BLaER1 (cell line): ENCODE measurements around the gene TMEM94.
"Not testable (repeated sequence)": the region's sequence is repeated elsewhere in the genome, so short reads cannot be mapped to it uniquely, and the experiment has no call there.

Experiments
- H3K27ac ChIP-seq: shearing (Covaris generic); formaldehyde crosslinking; 2 replicates; pipeline ENCODE4 v1.8.1; 2022
- H3K27me3 ChIP-seq: shearing (Covaris generic); formaldehyde crosslinking; 2 replicates; pipeline ENCODE4 v1.8.1; 2022
- H3K36me3 ChIP-seq: shearing (Covaris generic); formaldehyde crosslinking; 2 replicates; pipeline ENCODE4 v1.8.1; 2022
- H3K4me1 ChIP-seq: shearing (Covaris generic); formaldehyde crosslinking; 2 replicates; pipeline ENCODE4 v1.8.1; 2022
- H3K4me2 ChIP-seq: shearing (Covaris generic); formaldehyde crosslinking; 2 replicates; pipeline ENCODE4 v1.8.1; 2022
- H3K4me3 ChIP-seq: shearing (Covaris generic); formaldehyde crosslinking; 2 replicates; pipeline ENCODE4 v1.8.1; 2022
- H3K9ac ChIP-seq: shearing (Covaris generic); formaldehyde crosslinking; 2 replicates; pipeline ENCODE4 v1.8.1; 2022
- H3K9me3 ChIP-seq: shearing (Covaris generic); formaldehyde crosslinking; 2 replicates; pipeline ENCODE4 v1.8.1; 2022
- H4K20me1 ChIP-seq: shearing (Covaris generic); formaldehyde crosslinking; 2 replicates; pipeline ENCODE4 v1.8.1; 2022
- Cebpa-rat ChIP-seq: shearing (Covaris generic); IDR thresholded peaks from 2 replicates; pipeline ENCODE4 v1.8.1; 2022

TMEM94 gene

DNA sequence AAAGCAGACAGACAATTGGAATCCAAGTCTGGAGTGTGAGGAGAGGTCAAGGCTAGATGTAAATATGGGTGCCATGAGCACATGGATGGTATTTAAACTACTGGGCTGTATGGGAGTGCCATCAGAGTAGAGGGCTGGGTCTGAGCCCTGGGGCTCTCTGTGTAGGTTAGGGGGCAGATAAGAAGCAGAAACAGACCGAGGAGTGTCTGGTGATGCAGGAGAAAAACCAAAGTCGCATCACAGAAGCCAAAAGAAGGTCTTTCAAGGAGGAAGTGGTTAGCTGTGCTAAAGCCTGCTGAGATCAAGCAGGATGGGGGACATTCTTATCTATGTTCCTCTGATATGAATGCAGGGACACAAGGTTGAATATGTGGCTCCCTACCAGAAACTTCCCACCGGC is 61.8 kb downstream of the TMEM94 start:
- Histone ChIP-seq H3K4me2 (peak overlapping the region; percentile 97), H3K9ac (peak overlapping the region; percentile 0; the same call in 1 of the 2 replicates), H3K9me3 (no peaks in the 10 kb centered on the region), H4K20me1 (peaks cover 47% of the 10 kb centered on the region), H3K27ac (no peak overlapping the region), H3K4me3 (no peak overlapping the region), H3K27me3 (no peaks in the 10 kb centered on the region), H3K4me1 (peaks cover 32% of the 10 kb centered on the region), H3K36me3 (peaks cover 53% of the 10 kb centered on the region)
- TF ChIP-seq Cebpa-rat = no peak

DNA sequence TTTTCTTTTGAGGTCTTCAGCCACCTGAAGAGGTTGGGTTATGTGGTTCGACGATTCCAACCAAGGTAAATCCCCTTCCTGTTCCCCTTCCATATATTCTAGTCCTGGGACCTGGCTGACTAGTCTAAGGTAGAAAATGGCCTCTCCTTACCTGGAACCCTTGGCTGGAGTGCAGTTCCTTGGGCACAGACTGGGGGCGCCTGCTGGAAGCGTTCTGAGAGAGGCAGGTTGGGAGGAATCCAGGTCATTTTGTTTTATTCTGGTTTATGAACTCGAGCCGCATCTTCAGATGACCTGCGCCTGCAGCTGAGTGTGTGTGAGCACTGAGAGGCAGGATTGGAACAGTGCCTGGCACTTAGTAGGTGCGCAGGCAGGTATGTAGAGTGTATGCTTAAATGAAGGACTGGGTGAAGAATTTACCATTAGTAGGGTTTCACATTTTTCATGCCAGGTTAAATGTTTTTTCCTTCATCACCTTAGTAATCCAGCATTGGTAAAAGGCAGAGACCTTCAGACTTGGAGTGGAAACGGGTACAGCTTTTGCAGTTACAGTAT is 62.6 kb downstream of the TMEM94 start:
- H3K27me3 ChIP-seq = no peaks in the 10 kb centered on the region
- H3K4me1 ChIP-seq = peaks cover 24% of the 10 kb centered on the region
- peaks cover 55% of the 10 kb centered on the region for H3K36me3 ChIP-seq
- no peak overlapping the region for H3K4me3 ChIP-seq
- no peak overlapping the region for H3K27ac ChIP-seq
- peak overlapping the region; percentile 97 for H3K4me2 ChIP-seq
- no peaks in the 10 kb centered on the region for H3K9me3 ChIP-seq
- peaks cover 38% of the 10 kb centered on the region for H4K20me1 ChIP-seq
- no peak overlapping the region; the same call in 1 of the 2 replicates for H3K9ac ChIP-seq
- no peak for TF ChIP-seq Cebpa-rat

DNA sequence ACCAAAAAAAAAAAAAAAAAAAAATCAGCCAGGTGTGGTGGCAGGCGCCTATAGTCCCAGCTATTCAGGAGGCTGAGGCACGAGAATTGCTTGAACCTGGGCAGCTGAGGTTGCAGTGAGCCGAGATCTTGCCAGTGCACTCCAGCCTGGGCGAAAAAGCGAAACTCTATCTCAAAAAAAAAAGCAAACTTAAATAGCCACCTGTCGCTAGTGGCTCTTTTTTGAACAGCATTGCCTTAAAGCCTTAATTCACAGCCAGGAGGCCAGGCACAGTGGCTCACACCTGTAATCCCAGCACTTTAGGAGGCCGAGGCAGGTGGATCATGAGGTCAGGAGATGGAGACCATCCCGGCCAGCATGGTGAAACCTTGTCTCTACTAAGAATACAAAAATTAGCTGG is 64.0 kb downstream of the TMEM94 start:
- not testable (repeated sequence) for H3K27ac ChIP-seq, H3K4me2 ChIP-seq, H3K4me3 ChIP-seq, H3K9ac ChIP-seq, H3K9me3 ChIP-seq, H3K27me3 ChIP-seq
- Histone ChIP-seq H3K36me3 (peaks cover 59% of the 10 kb centered on the region), H4K20me1 (peaks cover 33% of the 10 kb centered on the region), H3K4me1 (peaks cover 29% of the 10 kb centered on the region)

DNA sequence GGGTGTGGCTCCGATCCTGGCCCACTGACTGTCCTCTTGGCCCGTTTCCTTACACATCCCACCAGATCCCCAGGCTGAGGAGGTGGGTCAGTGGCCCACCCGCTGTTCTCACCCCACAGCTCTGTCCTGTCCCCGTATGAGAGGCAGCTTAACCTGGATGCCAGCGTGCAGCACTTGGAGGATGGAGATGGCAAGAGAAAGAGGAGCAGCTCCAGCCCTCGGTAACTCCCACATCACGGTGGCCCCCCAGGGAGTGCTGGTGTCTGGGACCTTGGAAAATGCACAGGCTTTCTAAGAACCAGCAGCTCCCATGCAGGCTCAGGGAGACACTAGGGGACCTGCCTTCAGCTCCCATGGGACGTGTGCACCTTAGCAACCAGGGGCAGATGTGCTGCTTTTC is 64.9 kb downstream of the TMEM94 start:
- no peaks in the 10 kb centered on the region for H3K9me3 ChIP-seq
- no peak overlapping the region for H3K27ac ChIP-seq
- peaks cover 38% of the 10 kb centered on the region for H4K20me1 ChIP-seq

DNA sequence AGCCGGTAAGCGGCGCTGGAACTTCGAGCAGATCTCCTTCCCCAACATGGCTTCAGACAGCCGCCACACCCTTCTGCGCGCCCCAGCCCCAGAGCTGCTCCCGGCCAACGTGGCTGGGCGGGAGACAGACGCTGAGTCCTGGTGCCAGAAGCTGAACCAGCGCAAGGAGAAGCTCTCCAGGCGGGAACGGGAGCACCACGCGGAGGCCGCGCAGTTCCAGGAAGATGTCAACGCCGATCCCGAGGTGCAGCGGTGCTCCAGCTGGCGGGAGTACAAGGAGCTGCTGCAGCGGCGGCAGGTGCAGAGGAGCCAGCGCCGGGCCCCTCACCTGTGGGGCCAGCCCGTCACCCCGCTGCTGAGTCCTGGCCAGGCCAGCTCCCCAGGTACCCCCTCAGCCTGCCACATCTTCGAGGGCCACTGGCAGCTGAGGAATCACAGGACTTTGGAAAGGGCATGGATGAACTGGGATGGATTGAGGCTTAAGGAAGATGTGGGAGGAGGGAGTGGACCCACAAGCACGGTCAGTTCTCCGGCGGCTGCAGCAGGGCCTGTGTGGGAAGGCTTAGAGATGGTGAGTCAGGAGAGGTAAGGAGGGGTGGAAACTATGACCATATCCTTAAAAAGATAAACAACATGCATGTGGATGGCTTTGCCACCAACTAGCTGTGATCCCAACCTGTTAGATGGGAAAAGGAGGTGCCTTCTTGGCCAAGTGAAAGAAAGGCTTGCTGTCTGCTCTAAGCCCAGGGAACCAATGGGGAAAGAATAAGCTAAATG is 65.7 kb downstream of the TMEM94 start:
- Histone ChIP-seq H3K4me1 (peaks cover 41% of the 10 kb centered on the region), H4K20me1 (peaks cover 41% of the 10 kb centered on the region), H3K27me3 (peaks cover 13% of the 10 kb centered on the region; the same call in 1 of the 2 replicates), H3K36me3 (peaks cover 59% of the 10 kb centered on the region), H3K9me3 (no peaks in the 10 kb centered on the region), H3K4me2 (no peak overlapping the region), H3K9ac (no peak overlapping the region), H3K27ac (no peak overlapping the region), H3K4me3 (no peak overlapping the region)
- TF ChIP-seq Cebpa-rat = no peak

More for the DNA sequence above, 64.9 kb downstream of the TMEM94 start:
- no peak overlapping the region for H3K9ac ChIP-seq
- peaks cover 34% of the 10 kb centered on the region for H3K4me1 ChIP-seq
- H3K4me2 ChIP-seq = no peak overlapping the region
- H3K4me3 ChIP-seq = no peak overlapping the region
- H3K27me3 ChIP-seq = peaks cover 5% of the 10 kb centered on the region; the same call in 1 of the 2 replicates
- peaks cover 59% of the 10 kb centered on the region for H3K36me3 ChIP-seq
- no peak for TF ChIP-seq Cebpa-rat

DNA sequence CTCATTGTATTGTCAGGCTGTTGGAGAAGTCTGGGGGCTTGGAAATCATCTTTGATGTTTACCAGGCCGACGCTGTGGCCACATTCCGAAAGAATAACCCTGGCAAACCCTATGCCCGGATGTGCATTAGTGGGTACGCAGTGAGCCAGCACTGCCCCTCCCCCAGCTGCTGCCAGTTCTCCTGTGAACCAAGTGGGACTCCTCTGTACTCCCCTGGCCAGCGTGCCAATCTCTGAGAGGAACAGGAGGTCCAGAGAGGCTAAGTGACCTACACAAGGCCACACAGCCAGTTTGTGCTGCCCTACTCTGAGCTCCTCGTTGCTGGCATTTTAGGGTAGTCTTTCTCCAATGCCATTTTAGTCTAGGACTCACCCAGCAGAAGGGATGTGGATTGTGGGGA is 67.2 kb downstream of the TMEM94 start:
- H3K4me2 ChIP-seq = no peak overlapping the region
- no peak overlapping the region for H3K27ac ChIP-seq
- peaks cover 57% of the 10 kb centered on the region for H3K36me3 ChIP-seq
- TF ChIP-seq Cebpa-rat = no peak
- H3K27me3 ChIP-seq = peaks cover 16% of the 10 kb centered on the region; the same call in 1 of the 2 replicates
- no peaks in the 10 kb centered on the region for H3K9me3 ChIP-seq
- no peak overlapping the region for H3K4me3 ChIP-seq
- H3K9ac ChIP-seq = no peak overlapping the region
- H3K4me1 ChIP-seq = peaks cover 35% of the 10 kb centered on the region
- peaks cover 28% of the 10 kb centered on the region for H4K20me1 ChIP-seq

DNA sequence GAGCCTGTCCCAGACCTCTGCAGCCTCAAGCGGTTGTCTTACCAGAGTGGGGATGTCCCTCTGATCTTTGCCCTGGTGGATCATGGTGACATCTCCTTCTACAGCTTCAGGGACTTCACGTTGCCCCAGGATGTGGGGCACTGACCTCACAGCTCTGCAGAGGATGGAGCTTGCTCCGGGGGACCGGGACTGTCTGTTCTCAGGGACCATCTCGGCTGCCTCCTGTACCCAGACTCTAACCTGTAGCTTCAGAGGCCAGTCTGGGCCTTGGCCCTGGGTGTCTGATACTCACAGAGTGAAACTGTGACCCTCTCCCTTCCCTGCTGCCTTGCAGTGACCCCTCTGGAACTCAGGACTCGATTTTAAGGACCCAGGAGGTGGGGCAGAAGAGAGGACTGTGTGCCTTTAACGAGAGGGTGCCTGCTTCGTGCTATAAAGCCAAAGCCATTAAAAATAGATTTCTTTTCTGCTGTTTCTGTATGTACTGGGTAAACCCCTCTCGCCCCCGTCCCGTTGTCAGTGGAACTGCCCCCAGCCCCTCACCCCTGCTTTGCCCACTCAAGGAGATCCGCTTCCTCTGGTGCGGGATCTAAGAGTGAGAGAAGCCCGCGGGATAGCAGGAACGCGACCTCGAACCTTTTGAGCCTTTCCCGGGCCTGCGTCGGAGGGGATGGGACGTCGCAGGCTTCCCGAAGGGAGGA is 68.0 kb downstream of the TMEM94 start:
- Histone ChIP-seq H3K36me3 (peaks cover 49% of the 10 kb centered on the region), H4K20me1 (peaks cover 22% of the 10 kb centered on the region), H3K27ac (peak overlapping the region; percentile 72), H3K4me2 (peak overlapping the region; percentile 100), H3K27me3 (peaks cover 16% of the 10 kb centered on the region; the same call in 1 of the 2 replicates), H3K9me3 (no peaks in the 10 kb centered on the region), H3K9ac (peak overlapping the region; percentile 76), H3K4me1 (peaks cover 31% of the 10 kb centered on the region), H3K4me3 (peak overlapping the region; percentile 88)
- no peak for TF ChIP-seq Cebpa-rat

DNA sequence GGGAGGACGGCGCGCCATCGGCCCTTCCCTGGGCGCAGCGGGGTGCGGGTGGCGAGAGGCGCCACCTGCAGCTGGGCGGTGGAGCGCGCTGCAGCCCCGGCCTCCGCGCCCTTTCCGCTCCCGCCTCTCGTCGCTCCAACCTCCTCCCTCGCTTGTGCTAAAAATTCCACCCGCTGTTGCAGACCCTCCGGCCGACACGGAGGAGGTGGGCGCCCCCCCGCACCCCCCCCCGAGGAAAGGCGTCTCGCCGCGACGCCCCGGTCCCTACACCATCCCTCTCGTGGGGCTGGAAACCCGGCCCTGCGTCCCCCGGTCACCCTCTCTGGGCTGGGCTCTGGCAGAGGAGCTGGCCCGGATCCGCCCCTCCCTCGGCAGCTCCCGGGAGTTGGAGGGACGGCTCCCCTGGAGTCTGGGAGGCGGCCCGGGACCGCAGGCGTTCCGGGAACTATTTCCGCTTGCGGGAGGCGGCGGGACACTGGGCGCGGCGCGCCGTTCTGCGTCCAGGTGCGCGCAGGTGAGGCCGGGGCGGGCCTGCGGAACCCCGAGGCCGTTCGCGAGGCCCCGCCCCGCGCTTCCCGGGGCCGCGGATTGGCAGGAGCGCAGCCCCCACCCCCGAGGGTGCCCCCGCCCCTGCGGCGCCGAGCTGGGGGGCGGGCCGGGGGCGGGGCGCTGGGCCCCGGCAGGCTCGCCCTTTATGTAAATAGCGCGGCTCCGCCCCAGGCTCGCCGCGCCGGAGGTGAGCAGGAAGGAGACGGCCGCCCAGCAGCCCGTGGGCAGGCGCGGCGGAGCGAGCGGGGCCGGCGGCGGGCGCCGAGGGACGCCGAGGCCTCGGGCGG is 68.8 kb downstream of the TMEM94 start, which contains the start of gene LLGL2:
TSS of gene LLGL2 (plus strand) at position 728 of the 836 bp plus-strand sequence. CDS start 17,730 bp downstream, outside the sequence.
- peaks cover 47% of the 10 kb centered on the region for H3K36me3 ChIP-seq
- H3K4me2 ChIP-seq = peak within 1 kb of the TSS; percentile 100
- H3K4me3 ChIP-seq = peak within 1 kb of the TSS; percentile 88
- H3K9ac ChIP-seq = peak within 1 kb of the TSS; percentile 79
- peaks cover 22% of the 10 kb centered on the region for H4K20me1 ChIP-seq
- no peak for TF ChIP-seq Cebpa-rat
- H3K9me3 ChIP-seq = no peaks in the 10 kb centered on the region
- peaks cover 16% of the 10 kb centered on the region; the same call in 1 of the 2 replicates for H3K27me3 ChIP-seq
- H3K4me1 ChIP-seq = peaks cover 31% of the 10 kb centered on the region
- H3K27ac ChIP-seq = peak within 1 kb of the TSS; percentile 72
